Hematopoietic multipotent progenitor cell treated with erythropoietin and hydrocortisone succinate and interleukin-3 and kit ligand, for 4 days (in vitro differentiated cells): ENCODE data around the gene PDXK.

ENCODE experiments used
- DNase-seq: peaks from one replicate; pipeline ENCODE4 v3.0.0-alpha.2; 2015

Gene PDXK

GRCh38 chr21:43808832-43809251 is 89.9 kb downstream of the PDXK start:
- no peak for DNase-seq

- DNase-seq = no peak
These were observed 90.4 kb downstream of the PDXK start for GRCh38 chr21:43809346-43809799.

GRCh38 chr21:43809853-43810504 is 91.0 kb downstream of the PDXK start:
- DNase-seq = no peak

GRCh38 chr21:43810505-43811261 is 91.8 kb downstream of the PDXK start:
- DNase-seq = peak; percentile 94

GRCh38 chr21:43811262-43812105 is 92.6 kb downstream of the PDXK start:
- no peak for DNase-seq
